GM21737 (cell line): ENCODE results near the gene KCNK15.

Experiments used
- ATAC-seq: cut with Tn5 transposase; IDR thresholded peaks from one replicate; pipeline ENCODE4 v1.9.1; 2021; ENCODE audit warnings: mild to moderate bottlenecking, moderate library complexity; ENCODE audit not compliant: unreplicated experiment

The KCNK15 gene

GRCh38 chr20:44733341-44734069, 12.2 kb upstream of the KCNK15 start:
- no peak for ATAC-seq

- ATAC-seq: no peak
Measured at GRCh38 chr20:44734938-44735337, 10.7 kb upstream of the KCNK15 start.

GRCh38 chr20:44735816-44736169, 9.9 kb upstream of the KCNK15 start:
- ATAC-seq: no peak

GRCh38 chr20:44736170-44737021, 9.3 kb upstream of the KCNK15 start:
- ATAC-seq: no peak

- ATAC-seq: no peak
Measured at GRCh38 chr20:44737116-44737515, 8.5 kb upstream of the KCNK15 start.

- no peak for ATAC-seq
Measured at GRCh38 chr20:44738813-44739477, 6.7 kb upstream of the KCNK15 start.

GRCh38 chr20:44739942-44740341, 5.7 kb upstream of the KCNK15 start:
- ATAC-seq: no peak

GRCh38 chr20:44742304-44743079, 3.2 kb upstream of the KCNK15 start:
- no peak for ATAC-seq

- ATAC-seq: no peak
Measured at GRCh38 chr20:44743080-44743701, 2.5 kb upstream of the KCNK15 start.

GRCh38 chr20:44743916-44744655, 1.6 kb upstream of the KCNK15 start:
- ATAC-seq: no peak

- no peak for ATAC-seq
Measured at GRCh38 chr20:44745122-44745597, 505 bp upstream of the KCNK15 start.

- no peak for ATAC-seq
Measured at GRCh38 chr20:44746367-44747165, 901 bp downstream of the KCNK15 start.

GRCh38 chr20:44747166-44748004, 1.7 kb downstream of the KCNK15 start:
- no peak for ATAC-seq

GRCh38 chr20:44748005-44748370, 2.3 kb downstream of the KCNK15 start:
- ATAC-seq: no peak

GRCh38 chr20:44750081-44750805, 4.6 kb downstream of the KCNK15 start:
- no peak for ATAC-seq

GRCh38 chr20:44752099-44752931, 6.7 kb downstream of the KCNK15 start:
- ATAC-seq: no peak

GRCh38 chr20:44754554-44754953, 8.9 kb downstream of the KCNK15 start:
- ATAC-seq: no peak
